GM21619 (cell line): ENCODE measurements around the gene PHACTR1.

Experiments
- ATAC-seq: cut with Tn5 transposase; IDR thresholded peaks from one replicate; pipeline ENCODE4 v1.9.1; 2021; ENCODE audit not compliant: unreplicated experiment

Gene PHACTR1

DNA sequence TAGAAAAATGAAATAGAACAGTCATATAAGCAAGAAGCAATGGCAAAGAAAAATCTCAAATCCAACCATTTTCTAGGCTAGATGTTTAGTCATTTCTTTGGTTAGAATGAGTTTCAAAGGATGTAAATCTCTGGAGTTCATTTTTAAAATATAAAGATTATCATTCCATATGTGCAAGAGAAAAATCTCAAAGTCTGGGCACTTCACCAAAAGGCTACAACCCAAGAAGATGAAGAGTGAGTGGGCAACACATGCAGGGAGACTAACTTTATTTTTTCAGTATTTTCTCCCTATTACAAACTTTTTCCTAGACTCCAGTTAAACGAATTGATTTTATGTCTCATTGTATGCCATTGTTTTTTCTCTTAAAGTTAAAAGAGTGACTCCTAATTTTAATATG, 83.6 kb downstream of the PHACTR1 start:
- no peak for ATAC-seq

GRCh38 chr6:12801141-12801540, 84.6 kb downstream of the PHACTR1 start:
- no peak for ATAC-seq

DNA sequence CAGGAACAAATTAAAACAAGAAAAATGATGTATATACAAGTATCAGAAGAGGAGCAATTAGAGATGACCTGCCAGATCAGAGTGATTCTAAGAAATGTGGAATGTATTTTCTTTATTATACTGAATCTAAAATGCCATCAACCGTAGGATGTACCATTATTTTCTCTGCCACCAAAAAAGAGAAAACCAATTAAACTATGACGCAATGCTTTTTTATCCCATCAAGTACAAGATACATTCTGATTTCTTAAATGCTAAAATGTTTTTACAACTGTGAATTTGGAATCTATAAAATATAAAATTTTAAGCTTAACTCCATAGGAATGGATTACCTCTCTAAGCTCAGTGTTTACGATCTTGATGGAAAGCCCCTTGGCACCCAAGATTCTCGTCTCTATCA, 85.9 kb downstream of the PHACTR1 start:
- ATAC-seq, result no peak

DNA sequence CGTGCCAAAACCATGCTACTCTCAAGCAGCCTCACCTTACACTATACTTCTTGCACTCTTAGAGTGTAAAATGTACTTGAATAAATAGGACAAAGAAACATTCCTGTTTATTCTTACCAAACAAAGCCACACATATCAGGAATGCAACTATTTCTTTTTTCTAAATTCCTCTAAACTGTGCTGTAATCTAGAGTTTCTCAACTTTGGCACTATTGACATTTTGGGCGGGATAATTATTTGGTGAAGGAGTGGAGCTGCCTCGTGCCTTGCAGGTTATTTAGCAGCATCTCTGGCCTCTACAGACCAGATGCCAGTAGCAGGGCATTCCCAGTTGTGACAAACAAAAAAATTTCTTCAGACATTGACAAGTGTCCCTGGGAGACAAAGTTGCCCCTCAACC, 86.9 kb downstream of the PHACTR1 start:
- no peak for ATAC-seq

DNA sequence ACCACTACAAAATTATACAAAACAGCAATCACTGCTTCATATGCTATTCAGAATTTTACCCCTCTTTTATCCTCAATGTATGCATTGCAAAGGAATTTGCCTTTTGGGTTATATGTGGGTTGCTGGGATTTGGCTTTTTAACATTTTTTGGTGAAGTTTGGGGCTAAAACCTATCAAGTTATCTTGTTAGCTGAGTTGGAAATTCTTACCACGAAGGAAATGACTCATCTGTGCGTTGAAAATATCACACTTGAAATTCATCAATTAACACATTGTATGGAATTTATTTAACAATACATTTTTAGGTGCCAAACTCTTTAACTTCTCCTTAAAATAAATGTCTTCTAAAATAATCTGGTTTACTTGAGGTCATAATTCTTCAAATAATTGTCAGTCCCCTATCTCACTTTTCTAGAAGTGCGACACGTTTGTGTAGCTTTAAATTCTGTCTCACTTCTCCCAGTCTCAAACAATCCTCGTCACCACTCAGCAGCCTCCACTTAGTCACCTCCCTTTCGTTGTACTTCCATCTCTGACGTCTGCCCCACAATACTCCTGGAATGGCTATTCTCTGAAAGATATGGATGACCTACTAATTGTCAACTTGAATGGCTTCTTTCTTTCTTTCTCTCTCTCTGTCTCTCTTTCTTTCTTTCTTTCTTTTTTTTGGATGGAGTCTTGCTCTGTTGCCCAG, 88.5 kb downstream of the PHACTR1 start:
- ATAC-seq, result no peak

DNA sequence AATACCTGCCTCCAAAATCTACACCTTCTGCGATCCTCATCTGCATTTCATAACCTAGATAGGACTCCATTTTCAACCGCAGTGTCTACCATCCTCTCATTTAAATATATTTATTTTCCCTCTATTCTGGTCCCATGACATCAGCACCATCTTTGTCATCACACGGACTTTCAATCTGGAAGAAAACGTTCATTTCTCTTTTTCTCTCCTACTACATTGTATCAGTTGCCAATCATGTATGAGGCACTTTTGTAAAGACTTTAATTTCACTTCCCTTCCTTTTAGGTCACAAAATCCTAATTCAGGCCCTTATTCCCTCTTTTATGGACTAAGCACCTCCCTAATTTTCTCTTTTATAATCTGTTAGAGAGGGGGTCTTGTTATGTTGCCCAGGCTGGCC, 89.6 kb downstream of the PHACTR1 start:
- ATAC-seq, result no peak

GRCh38 chr6:12806796-12807195, 90.2 kb downstream of the PHACTR1 start:
- ATAC-seq, result no peak

DNA sequence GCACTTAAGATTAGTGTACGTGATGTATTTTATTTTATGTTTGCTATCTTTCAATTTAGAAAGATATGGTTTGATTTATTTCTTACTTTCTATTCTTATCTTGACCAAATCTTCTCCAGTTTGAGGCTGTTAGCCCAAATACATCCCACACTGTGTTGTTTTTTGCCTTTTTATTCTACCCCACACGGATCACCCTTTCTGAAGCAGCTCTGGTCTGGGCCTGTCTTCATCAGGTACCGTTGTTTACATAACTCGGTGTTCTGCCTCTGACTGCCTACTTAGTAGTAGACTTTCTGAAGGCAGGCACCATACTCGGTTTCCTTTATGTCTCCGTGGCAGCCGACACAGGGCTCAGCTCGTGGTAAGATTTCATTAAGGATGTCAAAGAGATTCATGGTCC, 95.0 kb downstream of the PHACTR1 start:
- no peak for ATAC-seq

GRCh38 chr6:12813321-12813720, 96.8 kb downstream of the PHACTR1 start:
- ATAC-seq, result no peak

GRCh38 chr6:12814015-12814414, 97.4 kb downstream of the PHACTR1 start:
- no peak for ATAC-seq

DNA sequence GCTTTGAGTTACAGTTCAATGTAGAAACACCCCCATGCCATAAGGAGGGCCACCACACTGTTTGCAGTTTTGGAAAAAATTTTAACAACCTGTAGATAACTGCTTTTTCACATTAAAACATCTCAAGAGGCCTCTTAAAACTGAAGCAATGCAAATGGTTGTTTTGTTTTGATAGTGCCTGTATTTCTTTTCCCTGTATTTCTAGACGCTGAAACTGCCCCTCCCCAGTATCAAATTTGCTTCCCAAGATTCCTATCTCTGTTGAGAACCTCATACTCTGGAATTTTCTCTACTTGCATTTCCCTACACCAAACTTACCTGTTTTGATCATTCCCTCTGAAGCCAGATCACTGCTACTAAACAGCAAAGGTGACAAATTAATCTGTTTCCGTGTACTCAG, 98.5 kb downstream of the PHACTR1 start:
- ATAC-seq, result no peak

- no peak for ATAC-seq
Observed at GRCh38 chr6:12815884-12816600, 99.5 kb downstream of the PHACTR1 start.

- ATAC-seq, result no peak
Observed at GRCh38 chr6:12818324-12818723, 101.8 kb downstream of the PHACTR1 start.

DNA sequence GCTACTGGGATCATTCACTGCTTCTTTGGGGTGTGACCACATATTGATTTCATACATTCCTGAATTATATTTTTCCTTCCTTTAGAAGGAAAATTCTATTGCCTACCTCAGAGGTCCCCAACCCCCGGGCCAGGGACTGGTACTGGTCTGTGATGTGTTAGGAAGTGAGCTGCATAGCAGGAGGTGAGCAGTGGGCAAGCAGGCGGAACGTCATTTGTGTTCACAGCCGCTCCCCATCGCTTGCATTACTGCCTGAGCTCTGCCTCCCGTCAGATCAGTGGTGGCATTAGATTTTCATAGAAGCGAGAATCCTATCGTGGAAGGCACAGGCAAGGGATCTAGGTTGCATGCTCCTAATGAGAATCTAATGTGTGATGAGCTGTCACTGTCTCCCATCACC, 107.3 kb downstream of the PHACTR1 start:
- no peak for ATAC-seq

GRCh38 chr6:12826584-12826983, 110.0 kb downstream of the PHACTR1 start:
- no peak for ATAC-seq

DNA sequence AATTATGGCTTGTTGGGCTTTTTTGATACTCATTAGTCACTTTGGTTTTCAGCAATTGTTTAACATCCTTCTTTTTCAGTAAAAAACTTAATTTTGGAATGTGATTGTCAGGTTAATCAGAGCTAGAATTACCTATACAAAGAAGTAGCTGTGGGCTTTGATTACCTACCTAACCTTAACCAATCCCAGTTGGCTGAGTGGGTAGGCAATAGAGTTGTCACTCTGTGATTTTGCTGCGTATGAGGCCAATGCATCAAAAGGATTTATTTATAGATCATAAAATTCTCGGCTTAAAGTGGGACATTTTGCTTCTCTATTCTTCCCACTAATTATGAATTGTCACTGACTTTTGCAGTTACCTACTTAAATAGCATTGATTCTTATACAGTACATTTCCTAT, 111.4 kb downstream of the PHACTR1 start:
- ATAC-seq, result no peak

- no peak for ATAC-seq
Observed at GRCh38 chr6:12832226-12832735, 115.7 kb downstream of the PHACTR1 start.

- no peak for ATAC-seq
Observed at GRCh38 chr6:12836009-12836408, 119.4 kb downstream of the PHACTR1 start.

DNA sequence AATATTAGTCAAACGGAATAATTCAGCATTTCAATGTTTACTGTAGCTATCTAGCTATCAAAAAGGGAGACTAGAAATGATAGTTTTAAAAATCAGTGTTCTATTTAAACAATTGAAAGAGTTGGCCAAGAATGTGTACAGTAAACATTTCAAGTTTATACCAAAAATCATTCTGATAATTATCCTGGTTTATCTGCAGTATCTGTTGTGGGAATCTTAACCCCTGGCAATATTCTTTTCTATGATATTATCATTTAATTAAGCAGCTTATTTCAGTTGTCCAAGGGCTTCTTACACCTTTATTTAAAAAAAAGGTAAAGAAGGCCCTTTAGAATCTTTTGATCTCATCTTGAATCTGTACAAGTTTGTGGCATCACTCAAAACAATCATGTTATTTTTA, 125.1 kb downstream of the PHACTR1 start:
- no peak for ATAC-seq

DNA sequence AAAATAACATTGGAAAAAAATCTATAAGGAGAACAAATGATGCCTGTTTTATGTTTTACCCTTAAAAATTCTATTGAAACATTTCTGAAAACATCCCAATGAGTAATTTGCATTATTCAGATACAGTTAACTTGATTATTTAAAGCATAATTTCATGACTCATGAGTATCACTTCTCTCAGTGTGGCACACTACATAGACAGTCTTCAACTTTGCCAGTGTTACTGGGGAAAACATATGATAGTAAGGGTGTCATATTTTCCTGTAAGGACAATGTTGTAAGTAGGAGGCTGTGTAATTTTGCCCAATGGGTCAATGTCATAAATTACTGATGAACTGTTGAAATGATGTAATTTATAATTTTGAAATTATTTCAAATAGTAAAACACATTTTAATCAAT, 125.5 kb downstream of the PHACTR1 start:
- no peak for ATAC-seq

- no peak for ATAC-seq
Observed at GRCh38 chr6:12842658-12843057, 126.1 kb downstream of the PHACTR1 start.
